DMS153 (cell line): Measurements from ENCODE around the gene IDH3A.

ENCODE experiments used
- DNase-seq: peaks from one replicate; lab custom pipeline; 2025; lab: John Stamatoyannopoulos, UW

Gene IDH3A

DNA sequence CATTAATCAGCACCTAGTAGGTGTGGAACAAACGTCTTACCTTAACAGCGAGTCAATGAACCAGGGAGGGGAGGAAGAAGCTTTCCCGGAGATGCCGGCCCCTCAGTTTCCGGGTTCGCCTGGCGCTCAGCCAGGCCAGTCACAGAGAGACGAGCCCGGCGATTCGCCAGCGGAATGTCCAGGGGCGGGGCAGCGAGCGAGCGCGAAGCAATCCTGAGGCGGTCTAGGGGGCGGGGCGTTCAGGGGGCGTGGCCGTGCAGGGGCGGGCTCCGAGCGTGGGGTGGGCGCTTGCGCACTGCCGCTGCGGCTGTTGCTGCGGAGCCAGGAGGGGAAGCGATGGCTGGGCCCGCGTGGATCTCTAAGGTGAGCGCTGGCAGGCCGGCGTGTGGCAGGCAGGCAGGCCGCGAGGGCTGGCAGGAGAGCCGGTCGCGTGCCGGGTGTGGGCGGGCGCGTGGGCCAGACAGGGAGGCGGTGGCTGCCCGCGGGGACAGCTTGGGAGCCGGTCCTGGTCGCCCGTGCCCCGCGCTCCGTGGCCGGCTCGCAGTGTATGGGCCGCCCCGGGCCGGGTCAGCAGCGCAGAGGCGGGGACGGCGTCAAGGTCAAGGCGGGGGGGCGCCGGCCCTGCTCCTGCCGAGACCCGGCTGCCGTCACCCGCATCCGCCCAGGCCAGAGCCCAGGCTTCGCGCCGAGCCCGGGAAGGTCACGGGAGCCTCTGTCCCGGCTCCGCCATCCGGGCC lies at the start of gene IDH3A:
IDH3A (plus strand) TSS at position 295 of the 737 bp plus-strand sequence; CDS start at position 337, 42 bp downstream.
- peak; percentile 69 for DNase-seq

DNA sequence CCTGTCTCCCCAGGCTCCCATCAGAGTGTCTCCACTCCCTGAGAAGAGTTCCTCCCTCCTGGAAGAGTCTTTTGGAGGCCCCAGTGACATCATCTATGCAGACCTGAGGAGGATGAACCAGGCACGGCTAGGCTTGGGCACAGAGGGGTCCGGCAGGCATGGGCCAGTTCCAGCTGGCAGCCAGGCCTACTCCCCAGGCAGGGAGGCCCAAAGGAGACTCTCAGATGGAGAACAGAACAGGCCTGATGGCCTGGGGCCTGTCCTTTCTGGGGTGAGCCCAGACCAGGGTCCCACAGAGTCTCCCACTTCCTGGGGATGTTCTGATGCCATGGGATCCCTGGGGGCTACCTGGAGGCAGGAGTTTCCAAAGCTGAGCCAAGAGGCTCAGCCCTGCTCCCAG lies 48.3 kb upstream of the IDH3A start:
- no peak for DNase-seq

GRCh38 chr15:78101423-78102105 lies 47.6 kb upstream of the IDH3A start:
- no peak for DNase-seq

DNA sequence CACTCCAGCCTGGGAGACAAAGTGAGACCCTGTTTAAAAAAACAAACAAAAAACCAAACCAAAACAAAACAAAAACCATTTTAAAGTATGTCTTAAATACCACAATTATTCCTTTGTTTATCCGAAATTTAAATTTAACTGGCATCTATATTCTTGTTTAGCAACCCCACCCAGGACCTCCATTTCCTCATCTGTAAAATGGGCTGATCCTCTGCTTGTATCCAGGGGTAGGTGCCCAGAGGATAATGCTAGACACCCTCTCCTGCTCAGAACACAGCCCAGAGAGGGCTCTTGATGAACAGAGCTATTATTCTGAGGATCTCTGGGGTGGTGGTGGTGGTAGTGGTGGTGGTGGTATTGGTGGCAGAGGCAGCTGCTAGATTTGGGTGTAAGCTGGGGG lies 47.0 kb upstream of the IDH3A start:
- DNase-seq = no peak

- no peak for DNase-seq
Observed at GRCh38 chr15:78102741-78103140, 46.4 kb upstream of the IDH3A start.

DNA sequence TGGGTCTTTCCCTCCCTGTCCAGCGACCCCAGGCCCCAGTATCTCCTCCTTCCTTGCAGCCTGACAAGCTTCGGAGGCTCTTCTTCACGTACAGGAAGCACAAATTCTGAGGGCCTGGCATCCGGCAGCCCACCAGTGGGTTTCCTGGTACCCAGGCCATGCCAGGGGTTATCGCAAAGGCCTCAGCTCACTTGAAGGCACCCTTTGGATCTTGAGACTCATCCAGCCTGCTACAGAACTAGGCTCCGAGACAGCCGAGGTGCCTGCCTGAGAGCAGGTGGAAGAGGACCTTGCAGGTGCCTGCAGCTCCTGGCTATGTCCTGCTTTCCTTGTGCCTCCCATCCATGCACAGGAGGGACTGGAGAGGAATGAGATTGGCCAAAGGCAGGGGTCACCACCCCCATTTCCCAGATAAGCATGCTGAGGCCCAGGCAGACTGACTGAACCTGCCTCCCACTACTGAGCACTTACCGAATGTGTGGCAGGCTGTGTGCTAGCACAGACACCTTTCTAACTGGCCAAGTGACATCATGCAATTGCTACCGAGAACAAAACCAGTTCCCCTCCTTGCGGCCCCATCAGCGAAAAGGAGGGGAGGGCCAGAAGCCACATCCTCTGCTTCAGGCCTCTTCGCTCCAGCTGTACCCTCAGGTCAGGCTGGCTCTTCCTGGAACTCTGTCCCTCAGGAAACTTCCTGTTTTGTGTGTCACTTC lies 45.6 kb upstream of the IDH3A start:
- no peak for DNase-seq

DNA sequence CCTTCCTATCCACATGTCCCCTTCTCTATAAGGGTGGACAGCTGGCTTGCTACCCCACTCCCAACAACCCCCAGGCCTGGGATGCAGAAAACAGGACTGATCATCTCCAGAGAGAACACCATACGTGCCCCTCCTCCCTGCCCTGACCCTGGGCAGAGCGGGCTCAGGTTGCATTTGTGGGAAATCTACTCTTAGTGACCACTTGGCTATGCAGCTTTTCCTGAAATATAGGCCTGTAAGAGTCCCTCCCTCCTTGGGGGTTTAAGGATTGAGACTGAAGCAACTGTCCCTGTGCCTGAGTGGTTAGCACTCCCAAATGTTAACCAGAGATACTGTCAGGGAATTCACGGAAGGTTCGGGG lies 45.1 kb upstream of the IDH3A start:
- DNase-seq = no peak

DNA sequence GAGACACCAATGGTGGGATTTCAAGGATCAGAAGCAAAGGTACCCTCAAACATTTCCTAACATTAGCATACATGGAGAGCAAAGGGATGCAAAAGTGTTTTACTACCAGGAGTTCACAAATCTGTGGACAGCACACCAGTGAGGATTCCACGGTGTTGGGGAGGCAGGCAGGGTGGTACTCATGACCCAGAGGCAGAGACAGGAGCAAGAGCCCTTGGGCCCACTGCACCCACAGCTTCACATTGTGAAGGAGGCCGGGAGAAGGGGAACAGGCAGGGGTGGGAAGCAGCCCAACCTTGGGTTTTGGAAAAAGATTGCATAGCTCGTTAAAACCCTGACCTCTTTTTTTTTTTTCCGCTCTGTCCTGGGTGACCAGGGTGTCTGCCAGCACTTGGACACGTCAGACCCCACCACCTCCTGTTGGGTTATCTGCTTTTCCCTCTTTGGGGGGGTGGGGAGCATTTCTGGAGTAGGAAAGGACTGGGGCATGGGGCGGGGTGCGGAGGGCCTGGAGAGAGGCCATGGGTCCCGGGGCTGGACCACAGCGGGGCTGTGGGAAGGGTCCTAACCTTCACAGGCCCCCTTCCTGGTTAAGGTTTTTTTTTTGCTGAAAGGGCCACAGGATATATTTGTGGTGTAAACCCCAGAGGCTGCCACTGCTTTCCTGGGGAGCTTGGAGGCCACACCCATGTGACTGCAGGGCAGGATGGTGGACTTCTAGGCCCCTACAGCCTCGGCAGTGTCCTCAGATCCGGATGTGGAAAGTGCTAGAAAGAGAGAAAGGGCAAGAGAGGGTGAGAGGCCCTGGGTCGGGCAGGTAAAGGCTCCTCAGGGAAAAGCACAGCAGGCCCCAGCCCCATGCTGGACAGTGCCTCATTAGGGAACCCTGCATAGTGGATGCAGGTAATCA lies 44.3 kb upstream of the IDH3A start:
- no peak for DNase-seq

GRCh38 chr15:78105476-78106241 lies 43.5 kb upstream of the IDH3A start:
- DNase-seq = no peak

- DNase-seq = no peak
Observed at GRCh38 chr15:78107471-78107870, 41.7 kb upstream of the IDH3A start.

DNA sequence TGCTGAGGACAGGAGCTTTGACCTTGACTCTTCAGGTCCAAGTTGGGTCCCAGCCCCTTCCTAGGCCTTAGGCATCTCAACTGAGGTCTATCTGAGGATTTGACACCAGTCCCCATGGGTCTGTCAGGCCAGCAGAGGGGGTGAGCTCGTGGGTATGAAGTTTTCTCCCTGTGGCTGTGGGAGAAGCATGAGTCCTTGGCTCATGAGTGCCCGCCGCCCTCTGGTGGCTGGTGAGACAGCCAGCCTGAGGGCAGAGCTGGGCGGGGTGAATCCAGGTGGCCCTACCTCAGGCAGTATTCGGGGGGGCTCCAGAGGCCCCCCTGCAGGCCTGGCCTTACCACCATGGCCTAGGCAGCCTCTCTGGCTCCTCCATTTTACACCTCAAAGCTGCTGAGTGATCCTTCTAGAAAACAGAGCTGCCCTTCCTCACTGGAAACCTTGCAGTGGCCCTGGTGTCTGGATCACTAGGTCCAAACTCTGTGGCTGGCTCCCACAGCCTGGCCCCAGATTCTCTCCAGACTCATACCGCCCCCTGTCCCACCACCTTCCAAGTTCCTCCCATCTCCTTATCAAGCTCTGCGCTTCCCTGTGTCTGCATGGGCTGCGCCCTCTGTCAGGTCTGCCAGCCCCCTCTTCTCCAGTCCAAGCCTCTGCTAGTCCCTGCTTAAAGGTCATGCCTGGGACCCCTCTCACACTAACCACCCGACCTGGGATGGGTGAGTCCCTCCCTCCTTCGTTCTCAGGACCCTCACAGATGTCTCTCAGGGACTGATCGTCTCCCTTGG lies 40.7 kb upstream of the IDH3A start:
- peak; percentile 26 for DNase-seq

- no peak for DNase-seq
Observed at GRCh38 chr15:78109156-78109555, 40.0 kb upstream of the IDH3A start.

- DNase-seq = no peak
Observed at GRCh38 chr15:78110096-78110495, 39.1 kb upstream of the IDH3A start.

DNA sequence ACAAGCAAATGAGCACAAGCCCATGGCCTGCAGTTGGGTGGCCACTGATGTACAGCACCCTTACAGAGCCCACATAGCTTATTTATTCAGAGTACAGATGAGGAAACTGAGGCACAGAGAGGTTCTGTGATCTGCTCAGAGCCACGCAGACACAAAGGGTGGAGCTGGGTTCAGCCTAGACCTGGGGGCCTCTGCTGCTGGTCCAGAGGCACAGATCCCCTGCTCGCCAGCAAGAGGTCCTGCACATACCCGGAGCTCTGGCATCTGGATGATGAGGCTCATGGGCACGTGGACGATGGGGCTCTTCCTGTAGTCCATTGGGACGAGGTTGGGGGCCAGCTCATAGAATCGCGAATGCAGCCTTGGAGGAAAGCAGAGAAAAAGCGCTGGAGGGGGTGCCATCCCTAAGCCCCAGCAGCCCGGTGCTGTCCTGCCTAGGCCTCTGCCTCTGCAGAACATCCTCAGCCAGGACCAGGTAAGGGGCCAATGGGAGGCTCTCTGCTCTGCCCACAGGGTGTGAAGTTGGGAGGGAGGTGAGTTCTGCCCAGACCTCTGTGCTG lies 38.2 kb upstream of the IDH3A start:
- no peak for DNase-seq

- no peak for DNase-seq
Observed at GRCh38 chr15:78111788-78112187, 37.4 kb upstream of the IDH3A start.

DNA sequence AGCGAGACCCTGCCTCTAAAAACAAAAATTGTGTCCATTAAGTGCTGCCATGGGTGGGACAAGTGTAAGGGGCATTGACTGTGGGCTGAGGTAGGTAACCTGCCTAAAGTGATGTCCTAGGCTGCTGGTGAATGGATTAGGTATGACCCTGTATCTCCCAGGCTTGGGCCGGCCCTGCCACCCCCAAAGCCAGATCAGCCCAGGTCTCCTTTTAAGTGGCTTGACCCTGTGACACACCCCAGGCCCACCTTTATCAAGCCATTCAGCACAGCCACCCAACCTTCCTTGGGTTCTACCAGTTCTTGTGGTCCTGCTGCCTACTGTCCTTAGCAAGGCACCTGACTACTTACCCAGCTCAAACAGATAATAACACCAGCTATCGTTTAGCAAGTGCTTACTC lies 36.6 kb upstream of the IDH3A start:
- DNase-seq = no peak

- no peak for DNase-seq
Observed at GRCh38 chr15:78120523-78120922, 28.6 kb upstream of the IDH3A start.

GRCh38 chr15:78125267-78125666 lies 23.9 kb upstream of the IDH3A start:
- no peak for DNase-seq

GRCh38 chr15:78127882-78128281 lies 21.3 kb upstream of the IDH3A start:
- DNase-seq = peak; percentile 15

DNA sequence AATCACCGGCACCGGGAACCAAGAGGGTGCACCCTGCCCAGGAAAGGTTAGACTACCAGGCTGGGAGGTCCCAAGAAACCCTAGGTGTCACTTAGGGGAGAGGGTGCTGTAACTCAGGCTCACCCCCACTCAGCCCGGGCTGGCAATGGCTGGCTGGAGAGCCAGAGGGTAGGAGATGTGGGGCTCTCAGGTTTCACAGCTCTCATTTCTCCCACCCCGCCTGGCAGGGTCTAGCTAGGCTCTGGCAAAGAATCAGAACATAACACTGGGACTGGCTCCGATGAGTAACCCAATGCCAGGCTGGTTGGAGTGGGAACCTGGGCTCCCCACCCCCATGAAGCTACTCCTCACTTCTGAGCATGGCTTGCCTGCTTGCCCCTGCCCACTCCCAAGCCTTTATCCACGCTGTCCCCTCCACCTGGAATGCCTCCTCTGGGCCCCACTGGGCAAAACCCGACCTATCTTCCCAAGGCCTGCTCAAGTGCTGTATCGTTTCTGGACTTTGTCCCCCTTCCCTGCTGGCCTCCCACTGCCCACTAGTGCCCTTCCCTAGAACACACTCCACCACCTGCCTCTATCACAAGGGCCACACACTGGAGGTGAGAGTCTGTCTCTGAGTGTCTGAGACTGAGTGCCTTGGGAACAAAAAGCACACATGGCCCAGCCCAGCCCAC lies 19.9 kb upstream of the IDH3A start:
- no peak for DNase-seq
